Brain microvascular endothelial cell (primary cell): ENCODE results near the gene ABCG1.

Experiments used
- DNase-seq: peaks from one replicate; pipeline ENCODE4 v3.0.0-alpha.2; 2020
- H3K27ac ChIP-seq: fragments of 250-450 bp; sonication (Bioruptor Pico); 2 replicates; pipeline ENCODE4 v1.5.1; 2020; ENCODE audit warnings: mild to moderate bottlenecking, moderate library complexity
- H3K27me3 ChIP-seq: fragments of 250-450 bp; sonication (Bioruptor Pico); replicated peaks from 2 replicates; pipeline ENCODE4 v1.5.1; 2020; ENCODE audit warnings: mild to moderate bottlenecking
- H3K36me3 ChIP-seq: fragments of 250-450 bp; sonication (Bioruptor Pico); replicated peaks from 2 replicates; pipeline ENCODE4 v1.5.1; 2020; ENCODE audit warnings: mild to moderate bottlenecking
- H3K4me3 ChIP-seq: 2 replicates; pipeline ENCODE4 v1.5.1; 2011; ENCODE audit warnings: low read depth, mild to moderate bottlenecking, control low read depth, low read length, moderate library complexity
- in situ Hi-C: cut with HindIII; loops from 2 replicates; pipeline ENCODE4 v1.10.0; 2017; ENCODE audit warnings: low sequenced_read_pairs, low pct_ligation_motif_present
- TF ChIP-seq, protein P1 (sequence below): IDR thresholded peaks from 2 replicates; pipeline ENCODE4 v1.5.1; 2011; ENCODE audit warnings: low read depth, mild to moderate bottlenecking, moderate library complexity, low read length, control low read depth, inconsistent platforms; ENCODE audit errors: missing control alignments

Gene ABCG1

DNA sequence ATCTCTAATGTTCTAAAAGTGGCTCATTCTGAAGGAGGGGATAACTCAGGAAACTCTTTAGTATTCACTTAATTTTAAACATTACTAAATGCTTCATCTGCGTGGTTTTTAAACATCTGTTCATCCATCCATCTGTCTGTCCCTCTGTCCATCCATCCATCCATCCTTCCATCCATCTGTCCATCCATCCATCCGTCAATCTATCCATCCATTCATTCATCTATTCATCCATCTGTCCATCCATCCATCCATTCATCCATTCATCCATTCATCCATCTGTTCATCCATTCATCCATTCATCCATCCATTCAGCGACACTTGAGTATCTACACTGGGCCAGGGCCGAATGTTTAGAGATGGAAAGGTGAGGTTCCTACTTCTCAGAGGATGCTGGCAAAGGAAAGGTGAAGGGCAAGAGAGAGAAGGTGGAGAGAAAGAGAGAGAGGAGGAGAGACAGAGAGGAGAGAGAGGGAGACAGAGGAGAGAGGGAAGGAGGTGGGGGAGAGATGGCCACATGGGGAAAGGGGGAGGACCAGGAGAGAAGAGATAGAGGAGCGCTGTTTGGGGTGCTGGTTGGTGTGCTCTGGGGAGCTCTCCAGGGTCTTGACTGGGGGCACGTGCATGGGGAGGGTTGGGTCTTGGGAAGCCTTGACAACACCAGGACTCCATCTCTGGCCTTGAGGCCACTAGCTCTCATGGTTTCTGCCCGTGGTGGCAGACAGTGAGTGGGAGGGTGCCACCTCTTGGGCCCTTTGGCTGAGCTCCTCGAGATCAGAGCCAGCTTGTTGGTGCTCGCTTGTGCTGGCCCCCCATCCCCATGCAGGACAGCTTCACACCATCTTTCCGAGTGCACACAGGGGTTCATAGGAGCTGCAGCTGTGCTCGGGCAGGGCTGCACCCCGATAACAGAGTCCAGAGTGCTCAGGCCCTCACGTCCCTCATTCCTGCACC, 45.6 kb downstream of the ABCG1 start:
- in situ Hi-C loops = no loop called here
- Histone ChIP-seq H3K27me3 (peaks cover 1% of the 10 kb centered on the region), H3K27ac (no peak overlapping the region), H3K4me3 (no peak overlapping the region), H3K36me3 (no peaks in the 10 kb centered on the region)
- DNase-seq = no peak
- TF ChIP-seq, protein P1, sequence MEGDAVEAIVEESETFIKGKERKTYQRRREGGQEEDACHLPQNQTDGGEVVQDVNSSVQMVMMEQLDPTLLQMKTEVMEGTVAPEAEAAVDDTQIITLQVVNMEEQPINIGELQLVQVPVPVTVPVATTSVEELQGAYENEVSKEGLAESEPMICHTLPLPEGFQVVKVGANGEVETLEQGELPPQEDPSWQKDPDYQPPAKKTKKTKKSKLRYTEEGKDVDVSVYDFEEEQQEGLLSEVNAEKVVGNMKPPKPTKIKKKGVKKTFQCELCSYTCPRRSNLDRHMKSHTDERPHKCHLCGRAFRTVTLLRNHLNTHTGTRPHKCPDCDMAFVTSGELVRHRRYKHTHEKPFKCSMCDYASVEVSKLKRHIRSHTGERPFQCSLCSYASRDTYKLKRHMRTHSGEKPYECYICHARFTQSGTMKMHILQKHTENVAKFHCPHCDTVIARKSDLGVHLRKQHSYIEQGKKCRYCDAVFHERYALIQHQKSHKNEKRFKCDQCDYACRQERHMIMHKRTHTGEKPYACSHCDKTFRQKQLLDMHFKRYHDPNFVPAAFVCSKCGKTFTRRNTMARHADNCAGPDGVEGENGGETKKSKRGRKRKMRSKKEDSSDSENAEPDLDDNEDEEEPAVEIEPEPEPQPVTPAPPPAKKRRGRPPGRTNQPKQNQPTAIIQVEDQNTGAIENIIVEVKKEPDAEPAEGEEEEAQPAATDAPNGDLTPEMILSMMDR = no peak

DNA sequence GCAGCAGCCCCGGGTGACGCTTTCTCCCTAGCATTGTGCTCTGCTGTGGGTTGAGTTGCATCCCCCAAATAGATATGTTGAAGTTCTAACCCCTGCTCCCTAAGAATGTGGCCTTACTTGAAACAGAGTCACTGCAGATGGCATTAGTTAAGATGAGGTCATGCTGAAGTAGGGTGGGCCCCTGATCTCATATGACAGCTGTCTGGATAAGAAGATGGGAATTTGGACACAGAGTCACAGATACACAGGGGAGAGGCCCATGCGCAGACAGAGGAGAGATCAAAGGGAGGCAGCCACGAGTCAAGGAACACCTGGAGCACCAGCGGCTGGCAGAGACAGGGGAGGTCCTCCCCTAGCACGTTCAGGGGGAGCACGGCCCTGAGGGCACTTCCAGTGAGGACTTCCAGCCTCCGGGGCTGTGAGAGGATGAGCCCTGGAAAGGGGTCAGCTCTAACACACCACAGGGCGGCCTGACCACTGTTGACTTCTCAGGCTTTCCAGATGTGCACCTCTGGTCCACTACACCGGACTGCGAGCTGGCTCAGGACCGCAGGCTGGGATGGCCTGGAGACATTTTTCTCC, 46.4 kb downstream of the ABCG1 start:
- in situ Hi-C loops = no loop called here
- Histone ChIP-seq H3K27me3 (peaks cover 1% of the 10 kb centered on the region), H3K4me3 (no peak overlapping the region), H3K36me3 (no peaks in the 10 kb centered on the region), H3K27ac (no peak overlapping the region)
- DNase-seq = no peak
- TF ChIP-seq, protein P1 = no peak

DNA sequence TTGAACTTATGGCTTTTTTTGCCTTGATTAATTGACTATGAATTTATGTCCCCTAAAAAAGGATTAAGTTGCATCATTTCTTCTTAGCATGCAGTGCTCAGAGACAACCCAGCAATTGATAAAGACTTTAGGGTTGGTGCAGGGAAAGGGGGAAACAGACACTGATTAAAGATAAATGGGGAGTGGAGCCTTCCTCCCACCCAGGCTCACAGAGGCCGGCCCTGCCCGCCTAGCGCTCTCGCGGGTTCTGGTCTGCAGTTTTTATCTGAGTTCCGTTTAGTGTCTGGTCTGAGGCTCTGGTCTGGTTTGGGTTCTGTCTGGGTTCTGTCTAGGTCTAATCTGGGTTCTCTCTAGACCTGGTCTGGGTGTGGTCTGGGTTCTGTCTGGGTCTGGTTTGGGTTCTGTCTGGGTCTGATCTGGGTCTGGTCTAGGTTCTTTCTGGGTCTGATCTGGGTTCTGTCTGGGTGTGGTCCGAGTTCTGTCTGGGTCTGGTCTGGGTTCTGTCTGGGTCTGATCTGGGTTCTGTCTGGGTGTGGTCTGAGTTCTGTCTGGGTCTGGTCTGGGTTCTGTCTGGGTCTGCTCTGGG, 48.1 kb downstream of the ABCG1 start:
- in situ Hi-C loops = no loop called here
- H3K27me3 ChIP-seq = no peaks in the 10 kb centered on the region
- H3K36me3 ChIP-seq = no peaks in the 10 kb centered on the region
- H3K27ac ChIP-seq = no peak overlapping the region
- TF ChIP-seq, protein P1 = no peak
- no peak overlapping the region for H3K4me3 ChIP-seq
- no peak for DNase-seq

- TF ChIP-seq, protein P1 = no peak
- in situ Hi-C loops = no loop called here
- Histone ChIP-seq H3K36me3 (no peaks in the 10 kb centered on the region), H3K4me3 (no peak overlapping the region), H3K27me3 (no peaks in the 10 kb centered on the region), H3K27ac (no peak overlapping the region)
- no peak for DNase-seq
These were observed 50.4 kb downstream of the ABCG1 start for GRCh38 chr21:42269386-42269785.

DNA sequence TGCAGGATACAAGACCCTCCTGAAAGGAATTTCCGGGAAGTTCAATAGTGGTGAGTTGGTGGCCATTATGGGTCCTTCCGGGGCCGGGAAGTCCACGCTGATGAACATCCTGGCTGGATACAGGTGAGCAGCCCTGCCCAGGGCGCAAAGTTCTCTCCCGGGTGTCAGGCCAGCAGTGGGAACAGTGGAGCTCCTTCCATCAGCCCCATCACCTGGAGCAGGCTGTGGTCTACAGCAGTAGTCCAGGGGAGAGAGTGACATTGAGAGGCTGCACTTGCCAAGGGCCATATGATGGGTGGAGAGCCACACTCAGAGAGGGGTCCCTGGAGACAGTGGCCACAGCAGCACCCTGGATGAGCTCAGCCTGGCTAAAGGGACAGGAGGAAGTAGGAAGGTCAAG, 52.1 kb downstream of the ABCG1 start:
- in situ Hi-C loops = no loop called here
- DNase-seq = no peak
- Histone ChIP-seq H3K27me3 (no peaks in the 10 kb centered on the region), H3K36me3 (no peaks in the 10 kb centered on the region), H3K4me3 (no peak overlapping the region), H3K27ac (no peak overlapping the region)
- TF ChIP-seq, protein P1 = no peak
